HEK293 (cell line): ENCODE results near the gene SMTN.

Experiments used
- CTCF ChIA-PET: fragments of 350-600 bp; formaldehyde crosslinking; extraction: SDS; loops from one replicate; lab custom pipeline; 2021; ENCODE audit warnings: antibody characterized with exemption; lab: Yijun Ruan, JAX
- POLR2A ChIA-PET: fragments of 300-600 bp; formaldehyde crosslinking; extraction: SDS; loops from one replicate; lab custom pipeline; 2020; ENCODE audit warnings: antibody characterized with exemption, inconsistent platforms; lab: Yijun Ruan, JAX
- H3K27ac ChIP-seq: fragments of 200-500 bp; sonication (Bioruptor generic); 2 replicates; pipeline ENCODE4 v1.5.1; 2014; ENCODE audit warnings: low read depth, low read length, control low read depth, inconsistent platforms; ENCODE audit errors: extremely low read depth
- H3K36me3 ChIP-seq, 2 experiments: fragments of 200-500 bp in 1 of 2; sonication (Bioruptor generic) in 1 of 2; 1 replicate in 1 of 2; 2 replicates in 1 of 2; pipeline ENCODE4 v1.5.1; 2014 to 2017; ENCODE audit warnings: inconsistent platforms in 2 of 2, low read length in 2 of 2; ENCODE audit not compliant: control insufficient read depth in 2 of 2, insufficient read depth in 1 of 2
- H3K4me1 ChIP-seq: fragments of 200-500 bp; sonication (Bioruptor generic); 2 replicates; pipeline ENCODE4 v1.5.1; 2014; ENCODE audit warnings: mild to moderate bottlenecking, low read length, inconsistent platforms; ENCODE audit not compliant: control insufficient read depth, insufficient read depth
- H3K4me3 ChIP-seq: 2 replicates; pipeline ENCODE4 v1.5.1; 2011; ENCODE audit warnings: low read depth, mild to moderate bottlenecking, control low read depth, low read length, moderate library complexity
- H3K9me3 ChIP-seq: fragments of 200-500 bp; sonication (Bioruptor generic); 2 replicates; pipeline ENCODE4 v1.5.1; 2014; ENCODE audit warnings: low read depth, low read length, inconsistent platforms; ENCODE audit not compliant: control insufficient read depth, insufficient read depth
- GLIS1 ChIP-seq: fragments of 450-650 bp; formaldehyde crosslinking; IDR thresholded peaks from 2 replicates; pipeline ENCODE4 v1.5.1; 2016; ENCODE audit warnings: missing biosample characterization, missing genetic modification characterization
- HIC1 ChIP-seq: fragments of 450-650 bp; formaldehyde crosslinking; IDR thresholded peaks from 2 replicates; pipeline ENCODE4 v1.5.1; 2016; ENCODE audit warnings: missing biosample characterization, missing genetic modification characterization
- PRDM6 ChIP-seq: fragments of 450-650 bp; formaldehyde crosslinking; IDR thresholded peaks from 2 replicates; pipeline ENCODE4 v1.5.1; 2017; ENCODE audit warnings: missing biosample characterization, missing genetic modification characterization
- RBAK ChIP-seq: fragments of 450-650 bp; formaldehyde crosslinking; IDR thresholded peaks from 2 replicates; pipeline ENCODE4 v1.5.1; 2016; ENCODE audit warnings: missing biosample characterization, missing genetic modification characterization
- SP7 ChIP-seq: fragments of 450-650 bp; formaldehyde crosslinking; IDR thresholded peaks from 2 replicates; pipeline ENCODE4 v1.5.1; 2016; ENCODE audit warnings: missing biosample characterization, missing genetic modification characterization
- WT1 ChIP-seq: fragments of 450-650 bp; formaldehyde crosslinking; IDR thresholded peaks from 2 replicates; pipeline ENCODE4 v1.5.1; 2016; ENCODE audit warnings: missing biosample characterization, missing genetic modification characterization
- ZBTB20 ChIP-seq: fragments of 450-650 bp; formaldehyde crosslinking; IDR thresholded peaks from 2 replicates; pipeline ENCODE4 v1.5.1; 2016; ENCODE audit warnings: missing biosample characterization, missing genetic modification characterization
- ZEB2 ChIP-seq: fragments of 450-650 bp; formaldehyde crosslinking; IDR thresholded peaks from 2 replicates; pipeline ENCODE4 v1.5.1; 2016; ENCODE audit warnings: missing biosample characterization, missing genetic modification characterization
- ZFP69B ChIP-seq: fragments of 450-650 bp; formaldehyde crosslinking; IDR thresholded peaks from 2 replicates; pipeline ENCODE4 v1.5.1; 2016; ENCODE audit warnings: missing biosample characterization, missing genetic modification characterization
- ZIC2 ChIP-seq: fragments of 450-650 bp; formaldehyde crosslinking; IDR thresholded peaks from 2 replicates; pipeline ENCODE4 v1.5.1; 2016; ENCODE audit warnings: missing biosample characterization, missing genetic modification characterization
- ZNF174 ChIP-seq: fragments of 450-650 bp; formaldehyde crosslinking; IDR thresholded peaks from 2 replicates; pipeline ENCODE4 v1.5.0; 2017; ENCODE audit warnings: missing biosample characterization, mild to moderate bottlenecking, missing genetic modification characterization
- ZNF239 ChIP-seq: fragments of 450-650 bp; formaldehyde crosslinking; IDR thresholded peaks from 2 replicates; pipeline ENCODE4 v1.5.1; 2016; ENCODE audit warnings: missing biosample characterization, missing genetic modification characterization
- ZNF362 ChIP-seq: fragments of 450-650 bp; formaldehyde crosslinking; IDR thresholded peaks from 2 replicates; pipeline ENCODE4 v1.5.1; 2016; ENCODE audit warnings: missing biosample characterization, missing genetic modification characterization
- ZNF521 ChIP-seq: fragments of 450-650 bp; formaldehyde crosslinking; IDR thresholded peaks from 2 replicates; pipeline ENCODE4 v1.5.1; 2017; ENCODE audit warnings: missing biosample characterization, mild to moderate bottlenecking, missing genetic modification characterization
- ZNF555 ChIP-seq: fragments of 450-650 bp; formaldehyde crosslinking; conservative IDR thresholded peaks from 2 replicates; pipeline ENCODE4 v1.5.1; 2017; ENCODE audit warnings: missing biosample characterization, mild to moderate bottlenecking, missing genetic modification characterization, inconsistent platforms
- ZNF747 ChIP-seq: fragments of 450-650 bp; formaldehyde crosslinking; IDR thresholded peaks from 2 replicates; pipeline ENCODE4 v1.5.1; 2016; ENCODE audit warnings: missing biosample characterization, missing genetic modification characterization
- ZNF791 ChIP-seq: fragments of 450-650 bp; formaldehyde crosslinking; IDR thresholded peaks from 2 replicates; pipeline ENCODE4 v1.5.1; 2016; ENCODE audit warnings: missing biosample characterization, missing genetic modification characterization
- TF ChIP-seq, protein P1 (sequence below): IDR thresholded peaks from 2 replicates; pipeline ENCODE4 v1.6.1; 2011; ENCODE audit warnings: mild to moderate bottlenecking, low read depth, low read length, borderline replicate concordance
- TF ChIP-seq, protein P2 (sequence below): fragments of 450-650 bp; formaldehyde crosslinking; IDR thresholded peaks from 2 replicates; pipeline ENCODE4 v1.5.1; 2016; ENCODE audit warnings: missing biosample characterization, missing genetic modification characterization

The SMTN gene

GRCh38 chr22:31139866-31140716, 59.0 kb downstream of the SMTN start, which contains the start of gene PLA2G3 (continued):
- no peak for TF ChIP-seq ZNF362
- peak; percentile 91 for TF ChIP-seq ZFP69B (tag by site-specific recombination)
- TF ChIP-seq ZNF791 (tag by site-specific recombination): no peak
- TF ChIP-seq, all 188 proteins: peak for 10

GRCh38 chr22:31140746-31141145, 59.6 kb downstream of the SMTN start:
- H3K4me1 ChIP-seq: no peaks in the 10 kb centered on the region
- H3K36me3 ChIP-seq: no peaks in the 10 kb centered on the region
- TF ChIP-seq ZIC2 (tag by site-specific recombination): peak; percentile 40
- TF ChIP-seq, protein P1, sequence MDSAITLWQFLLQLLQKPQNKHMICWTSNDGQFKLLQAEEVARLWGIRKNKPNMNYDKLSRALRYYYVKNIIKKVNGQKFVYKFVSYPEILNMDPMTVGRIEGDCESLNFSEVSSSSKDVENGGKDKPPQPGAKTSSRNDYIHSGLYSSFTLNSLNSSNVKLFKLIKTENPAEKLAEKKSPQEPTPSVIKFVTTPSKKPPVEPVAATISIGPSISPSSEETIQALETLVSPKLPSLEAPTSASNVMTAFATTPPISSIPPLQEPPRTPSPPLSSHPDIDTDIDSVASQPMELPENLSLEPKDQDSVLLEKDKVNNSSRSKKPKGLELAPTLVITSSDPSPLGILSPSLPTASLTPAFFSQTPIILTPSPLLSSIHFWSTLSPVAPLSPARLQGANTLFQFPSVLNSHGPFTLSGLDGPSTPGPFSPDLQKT: no peak
- no peak for TF ChIP-seq ZNF239 (tag by site-specific recombination)
- peak; percentile 80 for TF ChIP-seq GLIS1
- ChIA-PET CTCF (interaction anchor here (0.5 to 1.6 kb wide), 3 partner anchors 8 to 221 kb away, joined by 3 to 6 read pairs (median 5); partner anchors contain the start of gene SELENOM), POLR2A (no interaction called here)
- H3K9me3 ChIP-seq: no peaks in the 10 kb centered on the region
- H3K4me3 ChIP-seq: no peak overlapping the region
- no peak overlapping the region for H3K27ac ChIP-seq

DNA sequence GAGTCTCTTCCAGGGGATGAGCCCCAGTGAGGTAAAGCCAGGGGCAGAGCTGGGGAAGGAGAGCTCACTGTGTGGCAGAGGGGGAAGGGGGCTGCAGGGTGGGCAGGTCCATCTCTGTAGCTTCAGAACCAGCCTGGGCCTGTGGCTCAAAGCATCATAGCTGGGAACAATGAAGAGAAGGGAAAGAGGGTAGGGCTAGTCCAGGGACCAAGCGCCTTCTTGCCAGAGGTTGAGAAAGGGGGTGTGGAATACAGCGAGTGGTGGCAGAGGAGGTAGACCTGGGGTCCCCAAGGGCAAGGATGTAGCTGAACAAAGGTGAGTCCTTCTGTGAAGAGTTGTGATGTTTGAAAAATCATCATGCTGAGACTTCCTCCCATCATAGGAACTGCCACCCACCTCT, 60.4 kb downstream of the SMTN start:
- H3K9me3 ChIP-seq: no peaks in the 10 kb centered on the region
- POLR2A ChIA-PET: interaction anchor here (1.0 kb wide), 1 partner anchor 61 kb away, joined by 3 read pairs; the partner anchor contains the start of gene SMTN
- no peak overlapping the region for H3K27ac ChIP-seq
- TF ChIP-seq WT1 (tag by site-specific recombination) (no peak), SP7 (tag by site-specific recombination) (no peak), ZNF555 (tag by site-specific recombination) (no peak), ZEB2 (tag by site-specific recombination) (no peak), ZNF174 (tag by site-specific recombination) (no peak), ZNF747 (tag by site-specific recombination) (no peak), ZBTB20 (tag by site-specific recombination) (no peak), PRDM6 (tag by site-specific recombination) (no peak), RBAK (no peak), ZNF521 (tag by site-specific recombination) (no peak), HIC1 (no peak)
- TF ChIP-seq, protein P2, sequence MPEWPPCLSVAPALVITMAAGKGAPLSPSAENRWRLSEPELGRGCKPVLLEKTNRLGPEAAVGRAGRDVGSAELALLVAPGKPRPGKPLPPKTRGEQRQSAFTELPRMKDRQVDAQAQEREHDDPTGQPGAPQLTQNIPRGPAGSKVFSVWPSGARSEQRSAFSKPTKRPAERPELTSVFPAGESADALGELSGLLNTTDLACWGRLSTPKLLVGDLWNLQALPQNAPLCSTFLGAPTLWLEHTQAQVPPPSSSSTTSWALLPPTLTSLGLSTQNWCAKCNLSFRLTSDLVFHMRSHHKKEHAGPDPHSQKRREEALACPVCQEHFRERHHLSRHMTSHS (tag by site-specific recombination): no peak
- H3K36me3 ChIP-seq: no peaks in the 10 kb centered on the region
- H3K4me1 ChIP-seq: no peaks in the 10 kb centered on the region
- no peak overlapping the region for H3K4me3 ChIP-seq
- CTCF ChIA-PET: interaction anchor here (0.7 to 1.6 kb wide), 2 partner anchors 34 to 49 kb away, joined by 3 to 5 read pairs; partner anchors contain the start of gene SELENOM
